Neuronal stem cell (in vitro differentiated cells): ENCODE data around the gene TRIM63.

Experiments
- DNase-seq: peaks from one replicate; pipeline ENCODE4 v3.0.0-alpha.2; 2013; ENCODE audit warnings: low spot score
- H2AFZ ChIP-seq: one replicate; pipeline ENCODE4 v1.6.1; 2013; ENCODE audit warnings: mild to moderate bottlenecking, low read length, inconsistent platforms
- H2AK5ac ChIP-seq: 2 replicates; pipeline ENCODE4 v1.6.1; 2013; ENCODE audit warnings: low read depth, mild to moderate bottlenecking, inconsistent platforms, low read length, moderate library complexity, mixed read lengths
- H2BK120ac ChIP-seq: 2 replicates; pipeline ENCODE4 v1.6.1; 2013; ENCODE audit warnings: low read depth, mild to moderate bottlenecking, inconsistent platforms, low read length, moderate library complexity, mixed read lengths
- H2BK12ac ChIP-seq: one replicate; pipeline ENCODE4 v1.6.1; 2013; ENCODE audit warnings: low read length, inconsistent platforms
- H2BK15ac ChIP-seq: 2 replicates; pipeline ENCODE4 v1.6.1; 2013; ENCODE audit warnings: mild to moderate bottlenecking, low read length, inconsistent platforms, mixed read lengths
- H2BK5ac ChIP-seq: one replicate; pipeline ENCODE4 v1.6.1; 2013; ENCODE audit warnings: inconsistent platforms, mild to moderate bottlenecking, low read length, moderate library complexity
- H3K14ac ChIP-seq: one replicate; pipeline ENCODE4 v1.6.1; 2013; ENCODE audit warnings: low read length, inconsistent platforms
- H3K18ac ChIP-seq: 2 replicates; pipeline ENCODE4 v1.6.1; 2013; ENCODE audit warnings: low read length, inconsistent platforms
- H3K23ac ChIP-seq: 2 replicates; pipeline ENCODE4 v1.6.1; 2013; ENCODE audit warnings: low read depth, mild to moderate bottlenecking, mixed read lengths, low read length, inconsistent platforms; ENCODE audit not compliant: poor library complexity
- H3K27ac ChIP-seq: replicated peaks from 3 replicates; pipeline ENCODE4 v1.5.1; 2013; ENCODE audit warnings: low read length, inconsistent platforms
- H3K27me3 ChIP-seq, 3 experiments: 2 replicates each; pipeline ENCODE4 v1.6.1; 2013; ENCODE audit warnings: low read length in 3 of 3, mild to moderate bottlenecking in 2 of 3, inconsistent platforms in 1 of 3, low read depth in 1 of 3, mixed read lengths in 1 of 3, moderate library complexity in 1 of 3; ENCODE audit not compliant: control insufficient read depth in 3 of 3, insufficient read depth in 3 of 3
- H3K36me3 ChIP-seq, 2 donors: replicated peaks in 1 of 2; 2 replicates each; pipeline ENCODE4 v1.6.1; 2013; ENCODE audit warnings: low read length in 2 of 2; ENCODE audit not compliant: control insufficient read depth in 2 of 2, insufficient read depth in 2 of 2
- H3K4ac ChIP-seq: 2 replicates; pipeline ENCODE4 v1.6.1; 2013; ENCODE audit warnings: inconsistent platforms, mild to moderate bottlenecking, low read length, moderate library complexity
- H3K4me1 ChIP-seq, 2 donors: 1 replicate in 1 of 2; 2 replicates in 1 of 2; pipeline ENCODE4 v1.6.1; 2013; ENCODE audit warnings: low read length in 2 of 2, low read depth in 1 of 2; ENCODE audit not compliant: control insufficient read depth in 2 of 2, insufficient read depth in 1 of 2
- H3K4me2 ChIP-seq: one replicate; pipeline ENCODE4 v1.6.1; 2013; ENCODE audit warnings: mild to moderate bottlenecking, low read length, inconsistent platforms; ENCODE audit not compliant: insufficient read depth, poor library complexity, severe bottlenecking
- H3K4me3 ChIP-seq, 2 donors: 2 replicates each; pipeline ENCODE4 v1.5.1; 2013; ENCODE audit warnings: low read length in 2 of 2, mild to moderate bottlenecking in 2 of 2, inconsistent platforms in 1 of 2, moderate library complexity in 1 of 2
- H3K79me1 ChIP-seq: one replicate; pipeline ENCODE4 v1.6.1; 2013; ENCODE audit warnings: low read depth, mild to moderate bottlenecking, inconsistent platforms, low read length, moderate library complexity
- H3K9ac ChIP-seq: one replicate; pipeline ENCODE4 v1.6.1; 2013; ENCODE audit warnings: mild to moderate bottlenecking, low read depth, low read length, inconsistent platforms; ENCODE audit not compliant: poor library complexity
- H3K9me3 ChIP-seq, 2 donors: replicated peaks in 1 of 2; 2 replicates each; pipeline versions ENCODE3 to v1.6.1; 2013; ENCODE audit warnings: low read length in 2 of 2, mild to moderate bottlenecking in 2 of 2, inconsistent platforms in 1 of 2, low read depth in 1 of 2, mixed read lengths in 1 of 2, moderate library complexity in 1 of 2; ENCODE audit not compliant: control insufficient read depth in 2 of 2, insufficient read depth in 1 of 2
- H4K8ac ChIP-seq: one replicate; pipeline ENCODE4 v1.6.1; 2013; ENCODE audit warnings: low read depth, mild to moderate bottlenecking, inconsistent platforms, low read length, moderate library complexity
- H4K91ac ChIP-seq: one replicate; pipeline ENCODE4 v1.6.1; 2013; ENCODE audit warnings: low read length, low read depth, mild to moderate bottlenecking, inconsistent platforms; ENCODE audit not compliant: poor library complexity
- WGBS, 2 donors: extraction: QIAGEN DNeasy Blood & Tissue Kit; methylation state at CpG; one replicate each; pipeline ENCODE4 v1.1.7; 2013; ENCODE audit warnings: missing lambda C conversion rate in 2 of 2, mixed read lengths in 1 of 2; ENCODE audit not compliant: insufficient read length in 2 of 2, insufficient replicate concordance in 1 of 2; ENCODE audit errors: extremely low coverage in 2 of 2; 5-methylcytosine and 5-hydroxymethylcytosine counted together

Gene TRIM63

DNA sequence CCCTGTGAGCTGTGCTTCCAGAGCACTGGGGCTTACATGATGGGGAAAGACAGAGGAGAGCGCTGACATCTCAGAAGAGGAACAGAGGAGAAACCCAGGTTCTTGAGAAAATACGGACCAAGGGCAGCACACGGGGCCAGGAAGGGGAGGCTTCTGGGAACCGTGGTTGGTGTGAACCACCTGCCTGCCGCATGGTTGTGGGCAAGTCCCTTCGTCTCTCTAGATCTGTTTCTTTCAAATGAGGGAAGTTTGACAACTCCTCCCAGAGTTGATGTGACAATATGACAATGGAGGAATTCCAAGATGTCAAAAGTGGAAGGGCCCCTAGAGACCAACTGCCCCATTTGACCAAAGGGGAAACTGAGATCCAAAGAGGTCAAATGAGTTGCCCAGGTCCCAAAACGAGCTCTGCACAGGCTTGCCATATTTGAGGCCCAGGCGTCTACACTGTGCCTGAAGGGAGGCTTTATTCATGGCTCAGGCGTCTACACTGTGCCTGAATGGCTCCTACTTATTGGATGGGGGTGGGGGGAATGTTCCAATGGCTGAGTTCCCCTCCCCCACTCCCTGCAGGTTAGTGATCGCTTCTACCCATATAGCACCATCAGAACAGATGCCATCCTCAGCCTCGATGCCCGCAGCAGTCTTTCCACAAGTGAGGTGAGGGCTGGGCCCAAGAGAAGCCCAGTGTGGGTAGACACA, 34.6 kb downstream of the TRIM63 start:
- no peak overlapping the region for H3K18ac ChIP-seq
- peak overlapping the region; percentile 94 for H2AK5ac ChIP-seq
- no peak overlapping the region for H3K27ac ChIP-seq
- H2BK15ac ChIP-seq: no peak overlapping the region
- H3K9me3 ChIP-seq: no peaks in the 10 kb centered on the region
- no peak overlapping the region for H3K9ac ChIP-seq
- H3K4me1 ChIP-seq: peaks cover 8 to 12% of the 10 kb centered on the region in 2 donors
- H2AFZ ChIP-seq: no peak overlapping the region
- no peak overlapping the region for H3K4me3 ChIP-seq
- WGBS, 2 donors: no CpG with 5 or more reads among the region's 12 CpGs
- peak overlapping the region; percentile 75 for H3K23ac ChIP-seq
- no peak overlapping the region for H2BK12ac ChIP-seq
- no peak for DNase-seq
- no peak overlapping the region for H3K4me2 ChIP-seq
- H4K91ac ChIP-seq: no peak overlapping the region
- no peaks in the 10 kb centered on the region for H3K36me3 ChIP-seq
- no peak overlapping the region for H2BK5ac ChIP-seq
- peaks cover 0 to 15% (median 10%) of the 10 kb centered on the region in 3 experiments for H3K27me3 ChIP-seq
- no peak overlapping the region for H2BK120ac ChIP-seq
- H4K8ac ChIP-seq: no peak overlapping the region
- H3K4ac ChIP-seq: no peak overlapping the region
- H3K14ac ChIP-seq: no peak overlapping the region
- no peaks in the 10 kb centered on the region for H3K79me1 ChIP-seq

DNA sequence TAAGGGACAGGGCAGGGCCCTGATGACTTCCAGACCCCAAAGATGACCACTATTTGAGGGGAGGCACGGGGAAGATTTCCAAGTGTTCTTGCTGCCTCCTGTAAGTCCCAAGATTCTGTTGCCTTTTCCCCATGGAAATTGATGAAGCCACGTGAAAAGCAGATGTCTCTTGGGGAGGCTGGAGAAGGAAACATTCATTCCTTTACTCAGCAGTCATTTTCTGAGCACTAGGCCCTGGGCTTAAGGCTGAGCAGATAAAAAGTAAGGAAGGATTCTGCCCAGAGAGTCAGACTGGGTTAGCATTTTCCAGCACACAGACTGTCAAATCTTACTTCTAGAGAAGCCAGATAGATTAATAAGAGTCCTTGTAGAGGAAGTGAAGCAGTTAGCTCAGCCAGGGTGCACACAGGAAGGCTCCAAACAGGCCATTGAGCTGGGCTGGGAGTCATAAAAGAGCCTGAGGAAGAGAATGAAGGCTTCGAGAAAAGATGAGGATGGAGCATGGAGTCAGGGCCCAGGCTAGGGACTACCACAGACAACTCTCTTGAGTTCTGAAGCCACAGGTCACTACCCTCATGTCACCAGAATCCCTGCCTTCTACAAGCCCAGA, 35.7 kb downstream of the TRIM63 start:
- no peak overlapping the region for H3K14ac ChIP-seq
- no peaks in the 10 kb centered on the region for H3K9me3 ChIP-seq
- H4K91ac ChIP-seq: no peak overlapping the region
- no peak overlapping the region for H3K4ac ChIP-seq
- peak overlapping the region; percentile 46 for H2BK5ac ChIP-seq
- H2BK12ac ChIP-seq: no peak overlapping the region
- H3K4me1 ChIP-seq: peaks cover 9 to 12% of the 10 kb centered on the region in 2 donors
- H2BK15ac ChIP-seq: no peak overlapping the region
- no peak overlapping the region for H2BK120ac ChIP-seq
- no CpG with 5 or more reads among the region's 3 CpGs for WGBS, 2 donors
- H3K9ac ChIP-seq: no peak overlapping the region
- H4K8ac ChIP-seq: no peak overlapping the region
- peaks cover 0 to 12% (median 9%) of the 10 kb centered on the region in 3 experiments for H3K27me3 ChIP-seq
- DNase-seq: no peak
- no peak overlapping the region for H3K27ac ChIP-seq
- no peak overlapping the region for H3K23ac ChIP-seq
- no peak overlapping the region for H3K4me3 ChIP-seq
- H2AFZ ChIP-seq: no peak overlapping the region
- no peak overlapping the region for H2AK5ac ChIP-seq
- no peak overlapping the region for H3K18ac ChIP-seq
- no peaks in the 10 kb centered on the region for H3K79me1 ChIP-seq
- no peaks in the 10 kb centered on the region for H3K36me3 ChIP-seq
- H3K4me2 ChIP-seq: no peak overlapping the region

DNA sequence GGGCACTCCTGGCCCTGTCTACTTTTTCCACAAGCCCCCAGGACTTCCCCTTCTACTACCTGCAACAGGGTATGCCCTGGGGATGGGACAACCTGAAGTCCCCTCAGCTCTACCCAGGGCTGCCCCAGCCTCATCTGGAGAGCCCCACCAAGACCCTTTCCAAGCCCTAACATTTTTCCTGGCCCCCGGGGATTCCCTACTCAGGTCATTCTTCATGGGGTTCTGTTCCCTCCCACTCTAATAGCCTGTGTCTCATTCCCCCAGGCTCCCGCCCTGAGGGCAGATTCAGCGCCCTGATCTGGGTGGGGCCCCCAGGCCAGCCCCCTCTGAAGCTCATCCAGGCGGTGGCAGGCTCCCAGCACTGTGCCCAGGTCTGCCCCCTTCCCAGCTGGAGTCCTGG, 36.2 kb downstream of the TRIM63 start:
- H2BK120ac ChIP-seq: no peak overlapping the region
- H2AK5ac ChIP-seq: no peak overlapping the region
- no peak overlapping the region for H4K91ac ChIP-seq
- no peak overlapping the region for H3K14ac ChIP-seq
- DNase-seq: no peak
- H2BK5ac ChIP-seq: peak overlapping the region; percentile 46
- no peak overlapping the region for H3K4ac ChIP-seq
- no peaks in the 10 kb centered on the region for H3K79me1 ChIP-seq
- peaks cover 0 to 12% (median 8%) of the 10 kb centered on the region in 3 experiments for H3K27me3 ChIP-seq
- H3K9me3 ChIP-seq: no peaks in the 10 kb centered on the region
- H3K23ac ChIP-seq: no peak overlapping the region
- no CpG with 5 or more reads among the region's 4 CpGs for WGBS, 2 donors
- H3K18ac ChIP-seq: no peak overlapping the region
- H3K4me3 ChIP-seq: no peak overlapping the region
- H3K4me2 ChIP-seq: no peak overlapping the region
- peaks cover 7 to 8% of the 10 kb centered on the region in 2 donors for H3K4me1 ChIP-seq
- no peak overlapping the region for H3K27ac ChIP-seq
- H2BK12ac ChIP-seq: no peak overlapping the region
- H2AFZ ChIP-seq: no peak overlapping the region
- no peak overlapping the region for H3K9ac ChIP-seq
- no peak overlapping the region for H2BK15ac ChIP-seq
- no peaks in the 10 kb centered on the region for H3K36me3 ChIP-seq
- no peak overlapping the region for H4K8ac ChIP-seq

DNA sequence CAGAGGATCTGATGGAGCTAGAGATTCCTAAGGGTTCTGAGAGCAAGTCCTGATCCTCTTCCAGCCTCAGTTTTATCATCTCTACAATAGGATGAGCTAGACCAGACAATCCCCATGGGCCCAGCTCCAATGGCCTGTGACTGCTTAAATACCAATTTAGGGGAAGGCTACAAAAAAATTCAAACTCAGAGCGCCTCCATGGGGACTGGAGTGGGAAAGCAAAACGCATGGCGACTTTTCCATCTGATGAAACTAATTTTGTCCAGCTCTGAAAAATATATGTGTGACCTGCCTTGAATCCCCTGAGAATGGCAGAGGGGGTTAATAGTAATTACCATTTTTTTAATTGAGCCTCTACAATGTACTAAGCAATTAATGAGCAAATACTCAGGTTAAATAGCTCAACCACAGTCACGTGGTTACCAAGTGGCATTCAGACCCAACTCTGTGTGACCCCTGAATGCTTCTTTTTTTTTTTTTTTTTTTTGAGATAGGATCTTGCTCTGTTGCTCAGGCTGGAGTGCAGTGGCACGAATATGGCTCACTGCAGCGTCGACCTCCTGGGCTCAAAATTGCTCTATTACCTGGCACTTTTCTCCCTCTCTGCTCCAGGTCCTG, 37.5 kb downstream of the TRIM63 start:
- H3K9me3 ChIP-seq: no peaks in the 10 kb centered on the region
- peaks cover 5 to 7% of the 10 kb centered on the region in 2 donors for H3K4me1 ChIP-seq
- no peak overlapping the region for H3K23ac ChIP-seq
- WGBS, 2 donors: no CpG with 5 or more reads among the region's 7 CpGs
- H2BK12ac ChIP-seq: no peak overlapping the region
- no peak overlapping the region for H4K91ac ChIP-seq
- H3K79me1 ChIP-seq: no peaks in the 10 kb centered on the region
- H4K8ac ChIP-seq: no peak overlapping the region
- H3K18ac ChIP-seq: no peak overlapping the region
- no peak overlapping the region for H2BK120ac ChIP-seq
- H2BK15ac ChIP-seq: no peak overlapping the region
- H3K9ac ChIP-seq: no peak overlapping the region
- H3K14ac ChIP-seq: no peak overlapping the region
- H2BK5ac ChIP-seq: peak overlapping the region; percentile 46
- H3K27me3 ChIP-seq: peaks cover 0 to 17% (median 8%) of the 10 kb centered on the region in 3 experiments
- H3K27ac ChIP-seq: no peak overlapping the region
- no peak overlapping the region for H2AK5ac ChIP-seq
- H3K4me3 ChIP-seq: no peak overlapping the region
- H3K36me3 ChIP-seq: no peaks in the 10 kb centered on the region
- H2AFZ ChIP-seq: no peak overlapping the region
- no peak overlapping the region for H3K4ac ChIP-seq
- DNase-seq: no peak
- H3K4me2 ChIP-seq: no peak overlapping the region
